Loucy (cell line): Measurements from ENCODE around the gene ESAM.

Experiments
- H2AFZ ChIP-seq: fragments of 200-600 bp; sonication (generic); 2 replicates; pipeline ENCODE4 v1.6.0; 2016; ENCODE audit warnings: antibody characterized with exemption, mild to moderate bottlenecking, low read length, moderate library complexity
- H3F3A ChIP-seq: fragments of 200-600 bp; 2 replicates; pipeline ENCODE4 v1.6.0; 2016; ENCODE audit warnings: antibody characterized with exemption, low read depth, mild to moderate bottlenecking
- H3K27me3 ChIP-seq: fragments of 200-600 bp; sonication (generic); 2 replicates; pipeline ENCODE4 v1.6.1; 2014; ENCODE audit warnings: low read length, mild to moderate bottlenecking; ENCODE audit not compliant: insufficient read depth, poor library complexity, severe bottlenecking
- H3K36me3 ChIP-seq: fragments of 200-600 bp; sonication (generic); 2 replicates; pipeline ENCODE4 v1.6.1; 2016; ENCODE audit warnings: low read length; ENCODE audit not compliant: insufficient read depth
- H3K4me1 ChIP-seq: fragments of 200-600 bp; sonication (generic); 2 replicates; pipeline ENCODE4 v1.5.1; 2014; ENCODE audit warnings: low read length, mild to moderate bottlenecking; ENCODE audit not compliant: insufficient read depth, poor library complexity, severe bottlenecking
- H3K4me2 ChIP-seq: fragments of 200-600 bp; sonication (generic); 2 replicates; pipeline ENCODE4 v1.6.0; 2014; ENCODE audit warnings: antibody characterized with exemption, low read length, low read depth, mild to moderate bottlenecking; ENCODE audit not compliant: poor library complexity, severe bottlenecking
- H3K4me3 ChIP-seq: fragments of 200-600 bp; sonication (generic); 2 replicates; pipeline ENCODE4 v1.5.1; 2014; ENCODE audit warnings: low read length, mild to moderate bottlenecking, mixed read lengths; ENCODE audit not compliant: poor library complexity, severe bottlenecking
- H3K79me2 ChIP-seq: fragments of 200-600 bp; sonication (generic); 2 replicates; pipeline ENCODE4 v1.6.1; 2014; ENCODE audit warnings: low read length; ENCODE audit not compliant: insufficient read depth
- H3K9ac ChIP-seq: fragments of 200-600 bp; sonication (generic); 2 replicates; pipeline ENCODE4 v1.6.0; 2014; ENCODE audit warnings: mild to moderate bottlenecking, low read depth, low read length, moderate library complexity; ENCODE audit not compliant: poor library complexity, severe bottlenecking
- H3K9me2 ChIP-seq: fragments of 200-600 bp; sonication (generic); replicated peaks from 2 replicates; pipeline ENCODE4 v1.6.1; 2016; ENCODE audit warnings: low read depth, low read length, mixed read lengths
- H3K9me3 ChIP-seq: fragments of 200-600 bp; sonication (generic); 2 replicates; pipeline ENCODE4 v1.6.1; 2014; ENCODE audit warnings: mild to moderate bottlenecking, antibody characterized with exemption, low read length, low read depth; ENCODE audit not compliant: insufficient read depth
- H4K20me1 ChIP-seq: fragments of 200-600 bp; sonication (generic); 2 replicates; pipeline ENCODE4 v1.6.0; 2014; ENCODE audit warnings: antibody characterized with exemption, low read length, mild to moderate bottlenecking; ENCODE audit not compliant: insufficient read depth, poor library complexity, severe bottlenecking
- CTCF ChIP-seq: fragments of 200-600 bp; sonication (generic); conservative IDR thresholded peaks from 2 replicates; pipeline ENCODE4 v1.5.1; 2014; ENCODE audit warnings: mild to moderate bottlenecking, antibody characterized with exemption, low read length
- EZH2phosphoT487 ChIP-seq: fragments of 200-600 bp; IDR thresholded peaks from 2 replicates; pipeline ENCODE4 v1.6.1; 2018; ENCODE audit warnings: antibody characterized with exemption, mild to moderate bottlenecking, moderate library complexity, borderline replicate concordance

Gene ESAM

GRCh38 chr11:124742555-124742954, 19.5 kb downstream of the ESAM start:
- Histone ChIP-seq H3K9me2 (no peaks in the 10 kb centered on the region), H3K36me3 (no peaks in the 10 kb centered on the region), H3K4me3 (no peak overlapping the region), H2AFZ (no peak overlapping the region), H3K27me3 (no peaks in the 10 kb centered on the region), H3F3A (no peaks in the 10 kb centered on the region), H3K9me3 (no peaks in the 10 kb centered on the region), H3K9ac (no peak overlapping the region), H3K79me2 (no peaks in the 10 kb centered on the region), H4K20me1 (peaks cover 3% of the 10 kb centered on the region), H3K4me1 (peaks cover 22% of the 10 kb centered on the region), H3K4me2 (no peak overlapping the region)
- TF ChIP-seq EZH2phosphoT487 (no peak), CTCF (no peak)

GRCh38 chr11:124740277-124740882, 21.7 kb downstream of the ESAM start:
- H3K4me1 ChIP-seq, result peaks cover 26% of the 10 kb centered on the region
- peak overlapping the region; percentile 54 for H3K9ac ChIP-seq
- H4K20me1 ChIP-seq, result peaks cover 3% of the 10 kb centered on the region
- peak overlapping the region; percentile 62 for H3K4me2 ChIP-seq
- no peaks in the 10 kb centered on the region for H3K79me2 ChIP-seq
- H3K9me3 ChIP-seq, result no peaks in the 10 kb centered on the region
- no peaks in the 10 kb centered on the region for H3K27me3 ChIP-seq
- no peaks in the 10 kb centered on the region for H3K36me3 ChIP-seq
- H3K4me3 ChIP-seq, result peak overlapping the region; percentile 74
- no peak for TF ChIP-seq EZH2phosphoT487
- TF ChIP-seq CTCF, result peak; percentile 24
- H3K9me2 ChIP-seq, result no peaks in the 10 kb centered on the region
- H2AFZ ChIP-seq, result peak overlapping the region; percentile 76; the same call in 1 of the 2 replicates
- no peaks in the 10 kb centered on the region for H3F3A ChIP-seq

GRCh38 chr11:124739479-124740276, 22.4 kb downstream of the ESAM start, which contains the start of gene NRGN:
TSS of gene NRGN (plus strand) at chr11:124739942. CDS start at chr11:124740085, 143 bp downstream.
- H3K27me3 ChIP-seq, result no peaks in the 10 kb centered on the region
- H3K9me3 ChIP-seq, result no peaks in the 10 kb centered on the region
- H4K20me1 ChIP-seq, result peaks cover 3% of the 10 kb centered on the region
- H3K4me3 ChIP-seq, result peak within 1 kb of the TSS; percentile 74
- H3K4me1 ChIP-seq, result peaks cover 26% of the 10 kb centered on the region
- no peaks in the 10 kb centered on the region for H3K36me3 ChIP-seq
- no peaks in the 10 kb centered on the region for H3K9me2 ChIP-seq
- peak within 1 kb of the TSS; percentile 62 for H3K4me2 ChIP-seq
- no peaks in the 10 kb centered on the region for H3K79me2 ChIP-seq
- peak within 1 kb of the TSS; percentile 78 for H2AFZ ChIP-seq
- TF ChIP-seq CTCF, result no peak
- TF ChIP-seq EZH2phosphoT487, result no peak
- no peaks in the 10 kb centered on the region for H3F3A ChIP-seq
- peak within 1 kb of the TSS; percentile 54 for H3K9ac ChIP-seq
